Fibroblast of lung (primary cell): Measurements from ENCODE around the gene LGALS7B. TPM values are rescaled to one million over a fixed set of nuclear protein-coding genes. Genes with fewer than 3 reads are reported as not detected.
"Not testable (repeated sequence)": the region's sequence is repeated elsewhere in the genome, so short reads cannot be mapped to it uniquely, and the experiment has no call there.

Source experiments
- DNase-seq, 2 donors: peaks; one replicate each; pipeline versions ENCODE4 v3.0.0 to v3.0.0-alpha.2; 2010; ENCODE audit warnings: low read depth in 2 of 2
- H2AFZ ChIP-seq: 2 replicates; pipeline ENCODE4 v1.5.1; 2012; ENCODE audit warnings: low read length, control low read depth, inconsistent platforms
- H3K27ac ChIP-seq: 2 replicates; pipeline ENCODE4 v1.5.1; 2011; ENCODE audit warnings: low read length, control low read depth; ENCODE audit not compliant: insufficient read depth
- H3K27me3 ChIP-seq: 2 replicates; pipeline ENCODE4 v1.5.1; 2011; ENCODE audit warnings: mild to moderate bottlenecking, low read length; ENCODE audit not compliant: control insufficient read depth, insufficient read depth
- H3K36me3 ChIP-seq: 2 replicates; pipeline ENCODE4 v1.5.1; 2011; ENCODE audit warnings: low read length; ENCODE audit not compliant: control insufficient read depth, insufficient read depth
- H3K4me1 ChIP-seq: 2 replicates; pipeline ENCODE4 v1.5.1; 2011; ENCODE audit warnings: low read length; ENCODE audit not compliant: control insufficient read depth, insufficient read depth; ENCODE audit errors: extremely low read depth
- H3K4me2 ChIP-seq: 2 replicates; pipeline ENCODE4 v1.5.1; 2011; ENCODE audit warnings: low read length, control low read depth; ENCODE audit not compliant: insufficient read depth; ENCODE audit errors: extremely low read depth
- H3K4me3 ChIP-seq, 4 experiments: fragments of 200-600 bp in 1 of 4; sonication (generic) in 1 of 4; replicated peaks in 1 of 4; 2 replicates each; pipeline ENCODE4 v1.5.1; 2011 to 2016; ENCODE audit warnings: low read length in 4 of 4, low read depth in 3 of 4, mild to moderate bottlenecking in 3 of 4, control low read depth in 2 of 4, inconsistent platforms in 1 of 4, mixed read lengths in 1 of 4; ENCODE audit not compliant: insufficient read depth in 1 of 4; ENCODE audit errors: control extremely low read depth in 1 of 4
- H3K79me2 ChIP-seq: 2 replicates; pipeline ENCODE4 v1.5.1; 2012; ENCODE audit warnings: mild to moderate bottlenecking, low read length, inconsistent platforms; ENCODE audit not compliant: control insufficient read depth, insufficient read depth
- H3K9ac ChIP-seq: 2 replicates; pipeline ENCODE4 v1.5.1; 2011; ENCODE audit warnings: mild to moderate bottlenecking, low read length, control low read depth; ENCODE audit not compliant: insufficient read depth
- H3K9me3 ChIP-seq: 2 replicates; pipeline ENCODE4 v1.5.1; 2012; ENCODE audit warnings: low read depth, low read length; ENCODE audit not compliant: control insufficient read depth, insufficient read depth
- H4K20me1 ChIP-seq: 2 replicates; pipeline ENCODE4 v1.5.1; 2011; ENCODE audit warnings: low read length; ENCODE audit not compliant: control insufficient read depth, insufficient read depth; ENCODE audit errors: extremely low read depth
- CTCF ChIP-seq, 2 donors: IDR thresholded peaks in 1 of 2; conservative IDR thresholded peaks in 1 of 2; 1 replicate in 1 of 2; 2 replicates in 1 of 2; pipeline ENCODE4 v1.5.1; 2011 to 2012; ENCODE audit warnings: low read length in 2 of 2, control low read depth in 1 of 2, inconsistent platforms in 1 of 2, low read depth in 1 of 2, mild to moderate bottlenecking in 1 of 2
- EZH2 ChIP-seq: IDR thresholded peaks from 2 replicates; pipeline ENCODE4 v1.5.1; 2012; ENCODE audit warnings: low read length, control low read depth, mild to moderate bottlenecking; ENCODE audit errors: missing control alignments
- polyA plus RNA-seq, 2 donors: library from polyadenylated mRNA; depleted of rRNA in 1 of 2; stranded (reverse) in 1 of 2; unstranded in 1 of 2; fragments of >200 nt; gene quantifications; 2 replicates each; pipeline ENCODE4 v1.2.1, GENCODE V29; 2011 to 2012; ENCODE audit warnings: missing spikeins in 1 of 2
- total RNA-seq: library from RNA; depleted of rRNA; stranded (reverse); fragments of >200 nt; gene quantifications from 2 replicates; pipeline ENCODE4 v1.2.1, GENCODE V29; 2014

The LGALS7B gene
- total and polyA plus RNA-seq, 2 donors (not counting 1 experiment from before 2014, with no cell fraction given) = 0.28 TPM; not detected in 1

GRCh38 chr19:38778733-38779132 lies 10.3 kb upstream of the LGALS7B start:
- Histone ChIP-seq H2AFZ (no peak overlapping the region), H3K4me1 (no peaks in the 10 kb centered on the region), H3K27ac (no peak overlapping the region), H3K4me3 (no peak overlapping the region), H3K27me3 (no peaks in the 10 kb centered on the region), H3K9me3 (no peaks in the 10 kb centered on the region), H3K4me2 (no peak overlapping the region), H3K79me2 (no peaks in the 10 kb centered on the region), H4K20me1 (no peaks in the 10 kb centered on the region), H3K9ac (no peak overlapping the region), H3K36me3 (no peaks in the 10 kb centered on the region)
- DNase-seq = no peak
- TF ChIP-seq EZH2 (no peak), CTCF (conservative IDR thresholded peaks at IDR 0.05 in 1 of 2, IDR thresholded peaks at IDR 0.05 in 1 of 2; ENCODE audit: low read depth in 1 of 2, low read length in 2 of 2) (no peak)

DNA sequence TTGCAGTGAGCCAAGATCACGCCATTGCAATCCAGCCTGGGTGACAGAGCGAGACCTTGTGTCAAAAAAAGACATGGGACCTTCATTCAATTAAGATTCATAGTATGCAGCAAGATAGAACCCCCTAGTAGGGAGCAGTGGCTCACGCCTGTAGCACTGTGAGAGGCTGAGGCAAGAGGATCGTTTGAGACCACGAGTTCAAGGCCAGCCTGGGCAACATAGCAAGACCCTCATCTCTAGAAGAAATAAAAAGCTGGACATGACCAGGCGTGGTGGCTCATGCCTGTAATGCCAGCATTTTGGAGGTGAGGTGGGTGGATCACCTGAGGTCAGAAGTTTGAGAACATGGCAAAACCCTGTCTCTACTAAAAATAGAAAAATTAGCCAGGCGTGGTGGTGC lies 8.6 kb upstream of the LGALS7B start:
- Histone ChIP-seq H3K4me1 (no peaks in the 10 kb centered on the region), H3K9ac (no peak overlapping the region), H3K79me2 (no peaks in the 10 kb centered on the region), H3K27ac (no peak overlapping the region), H4K20me1 (no peaks in the 10 kb centered on the region), H3K4me2 (no peak overlapping the region), H3K9me3 (no peaks in the 10 kb centered on the region), H3K36me3 (no peaks in the 10 kb centered on the region), H3K27me3 (no peaks in the 10 kb centered on the region), H3K4me3 (no peak overlapping the region), H2AFZ (no peak overlapping the region)
- no peak for DNase-seq
- TF ChIP-seq CTCF (conservative IDR thresholded peaks at IDR 0.05 in 1 of 2, IDR thresholded peaks at IDR 0.05 in 1 of 2; ENCODE audit: low read depth in 1 of 2, low read length in 2 of 2) (no peak), EZH2 (no peak)

- no peaks in the 10 kb centered on the region for H3K27me3 ChIP-seq
- no peak overlapping the region for H3K9ac ChIP-seq
- TF ChIP-seq CTCF (conservative IDR thresholded peaks at IDR 0.05 in 1 of 2, IDR thresholded peaks at IDR 0.05 in 1 of 2; ENCODE audit: low read depth in 1 of 2, low read length in 2 of 2) (no peak), EZH2 (no peak)
- DNase-seq = no peak
- no peak overlapping the region for H2AFZ ChIP-seq
- no peaks in the 10 kb centered on the region for H3K9me3 ChIP-seq
- no peak overlapping the region for H3K4me3 ChIP-seq
- no peaks in the 10 kb centered on the region for H3K79me2 ChIP-seq
- H3K4me2 ChIP-seq = no peak overlapping the region
- H3K4me1 ChIP-seq = no peaks in the 10 kb centered on the region
- no peaks in the 10 kb centered on the region for H3K36me3 ChIP-seq
- no peak overlapping the region for H3K27ac ChIP-seq
- no peaks in the 10 kb centered on the region for H4K20me1 ChIP-seq
Measured at GRCh38 chr19:38781058-38781457, 7.9 kb upstream of the LGALS7B start.

GRCh38 chr19:38782212-38782611 lies 6.8 kb upstream of the LGALS7B start:
- H3K4me1 ChIP-seq, H2AFZ ChIP-seq, H3K27me3 ChIP-seq, H3K36me3 ChIP-seq, H3K4me3 ChIP-seq, H4K20me1 ChIP-seq, H3K4me2 ChIP-seq, H3K9ac ChIP-seq, H3K79me2 ChIP-seq, H3K9me3 ChIP-seq, H3K27ac ChIP-seq, DNase-seq: not testable (repeated sequence)
